B cell (primary cell): ENCODE measurements around the gene INPP1.

Experiments used
- EZH2 ChIP-seq: IDR thresholded peaks from 2 replicates; pipeline ENCODE4 v1.6.1; 2012; ENCODE audit warnings: borderline replicate concordance, low read depth, mild to moderate bottlenecking, moderate library complexity, low read length; ENCODE audit not compliant: insufficient read depth, poor library complexity, severe bottlenecking
- TF ChIP-seq, protein P1 (sequence below): fragments of 200-600 bp; IDR thresholded peaks from one replicate; pipeline ENCODE4 v1.8.0; 2022; ENCODE audit warnings: antibody characterized with exemption, mild to moderate bottlenecking

GRCh38 chr2:190352668-190353536 is 9.5 kb downstream of the INPP1 start:
- TF ChIP-seq, protein P1, sequence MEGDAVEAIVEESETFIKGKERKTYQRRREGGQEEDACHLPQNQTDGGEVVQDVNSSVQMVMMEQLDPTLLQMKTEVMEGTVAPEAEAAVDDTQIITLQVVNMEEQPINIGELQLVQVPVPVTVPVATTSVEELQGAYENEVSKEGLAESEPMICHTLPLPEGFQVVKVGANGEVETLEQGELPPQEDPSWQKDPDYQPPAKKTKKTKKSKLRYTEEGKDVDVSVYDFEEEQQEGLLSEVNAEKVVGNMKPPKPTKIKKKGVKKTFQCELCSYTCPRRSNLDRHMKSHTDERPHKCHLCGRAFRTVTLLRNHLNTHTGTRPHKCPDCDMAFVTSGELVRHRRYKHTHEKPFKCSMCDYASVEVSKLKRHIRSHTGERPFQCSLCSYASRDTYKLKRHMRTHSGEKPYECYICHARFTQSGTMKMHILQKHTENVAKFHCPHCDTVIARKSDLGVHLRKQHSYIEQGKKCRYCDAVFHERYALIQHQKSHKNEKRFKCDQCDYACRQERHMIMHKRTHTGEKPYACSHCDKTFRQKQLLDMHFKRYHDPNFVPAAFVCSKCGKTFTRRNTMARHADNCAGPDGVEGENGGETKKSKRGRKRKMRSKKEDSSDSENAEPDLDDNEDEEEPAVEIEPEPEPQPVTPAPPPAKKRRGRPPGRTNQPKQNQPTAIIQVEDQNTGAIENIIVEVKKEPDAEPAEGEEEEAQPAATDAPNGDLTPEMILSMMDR, result no peak
- no peak for TF ChIP-seq EZH2
